Esophagus squamous epithelium (tissue), 4 donors: Measurements from ENCODE around the gene GAL3ST3.

ENCODE experiments used
- CTCF ChIP-seq, 6 experiments: fragments of 450-650 bp in 4 of 6; fragments of 200-600 bp in 2 of 6; sonication (generic) in 2 of 6; IDR thresholded peaks; one replicate each; pipeline ENCODE4 v1.5.1; 2016 to 2019; ENCODE audit warnings: antibody characterized with exemption in 6 of 6, mild to moderate bottlenecking in 4 of 6, moderate library complexity in 4 of 6
- POLR2A ChIP-seq, 4 donors: fragments of 450-650 bp; IDR thresholded peaks; one replicate each; pipeline ENCODE4 v1.6.1; 2017; ENCODE audit warnings: antibody characterized with exemption in 4 of 4, mild to moderate bottlenecking in 4 of 4, moderate library complexity in 3 of 4

- TF ChIP-seq CTCF (IDR thresholded peaks at IDR 0.05) (no peak), POLR2A (IDR thresholded peaks at IDR 0.05) (no peak)
These were observed 23.1 kb upstream of the GAL3ST3 start for GRCh38 chr11:66072081-66072480.
